HG03520 (cell line): ENCODE results near the gene NINJ2.
"Not testable (repeated sequence)": the region's sequence is repeated elsewhere in the genome, so short reads cannot be mapped to it uniquely, and the experiment has no call there.

Source experiments
- ATAC-seq: cut with Tn5 transposase; IDR thresholded peaks from one replicate; pipeline ENCODE4 v1.9.1; 2021; ENCODE audit warnings: mild to moderate bottlenecking, moderate library complexity; ENCODE audit not compliant: unreplicated experiment

The NINJ2 gene

GRCh38 chr12:663293-663871, at the start of gene NINJ2:
TSS of gene NINJ2 (minus strand) at chr12:663445. CDS start at chr12:663360, 85 bp downstream.
- no peak for ATAC-seq

GRCh38 chr12:712172-712863, 49.1 kb upstream of the NINJ2 start:
- no peak for ATAC-seq

- no peak for ATAC-seq
Observed at GRCh38 chr12:709455-710020, 46.3 kb upstream of the NINJ2 start.

GRCh38 chr12:708084-708483, 44.8 kb upstream of the NINJ2 start:
- not testable (repeated sequence) for ATAC-seq

GRCh38 chr12:704516-705242, 41.4 kb upstream of the NINJ2 start:
- ATAC-seq: no peak

- ATAC-seq: no peak
Observed at GRCh38 chr12:701896-702539, 38.8 kb upstream of the NINJ2 start.

GRCh38 chr12:700016-700415, 36.8 kb upstream of the NINJ2 start:
- no peak for ATAC-seq

- ATAC-seq: not testable (repeated sequence)
Observed at GRCh38 chr12:698222-698621, 35.0 kb upstream of the NINJ2 start.

GRCh38 chr12:697481-697880, 34.2 kb upstream of the NINJ2 start:
- no peak for ATAC-seq

- ATAC-seq: no peak
Observed at GRCh38 chr12:694734-695503, 31.7 kb upstream of the NINJ2 start.

GRCh38 chr12:693934-694533, 30.8 kb upstream of the NINJ2 start:
- no peak for ATAC-seq

GRCh38 chr12:692274-692673, 29.0 kb upstream of the NINJ2 start:
- ATAC-seq: no peak

- ATAC-seq: no peak
Observed at GRCh38 chr12:690466-690865, 27.2 kb upstream of the NINJ2 start.

- peak; percentile 68 for ATAC-seq
Observed at GRCh38 chr12:685388-685787, 22.1 kb upstream of the NINJ2 start.

- ATAC-seq: no peak
Observed at GRCh38 chr12:684416-684815, 21.2 kb upstream of the NINJ2 start.

- ATAC-seq: no peak
Observed at GRCh38 chr12:681568-682256, 18.5 kb upstream of the NINJ2 start.

GRCh38 chr12:678747-679712, 15.8 kb upstream of the NINJ2 start:
- ATAC-seq: no peak

- ATAC-seq: no peak
Observed at GRCh38 chr12:675562-675961, 12.3 kb upstream of the NINJ2 start.
